Measurements from ENCODE around the gene CCL18. TPM values are rescaled to one million over a fixed set of nuclear protein-coding genes. Genes with fewer than 3 reads are reported as not detected.
"Not testable (repeated sequence)": the region's sequence is repeated elsewhere in the genome, so short reads cannot be mapped to it uniquely, and the experiment has no call there.

Gene CCL18
- total RNA-seq, 2 donors from 2014 or later = not detected

GRCh38 chr17:36074365-36074764, 10.3 kb downstream of the CCL18 start:
- Mint-ChIP-seq H3K27ac (no peak overlapping the region), H3K4me3 (no peak overlapping the region), H3K4me1 (no peaks in the 10 kb centered on the region), H3K36me3 (ENCODE audit: low read depth) (no peaks in the 10 kb centered on the region), H3K9me3 (no peaks in the 10 kb centered on the region), H3K27me3 (ENCODE audit: insufficient read depth) (peaks cover 3% of the 10 kb centered on the region)
- no peak for TF ChIP-seq CTCF (conservative IDR thresholded peaks at IDR 0.05)
- WGBS, 2 experiments (ENCODE audit: insufficient coverage in 1 of 2, insufficient read length in 1 of 2) = 94 to 100% methylated on average over 1 of the region's 1 CpG
- Histone ChIP-seq H3K9ac (ENCODE audit: extremely low read depth, low read length, poor library complexity, severe bottlenecking) (no peak overlapping the region), H3K27ac (ENCODE audit: low read depth, low read length) (no peak overlapping the region), H3K4me3 (ENCODE audit: low read length) (no peak overlapping the region), H3K36me3 (ENCODE audit: control insufficient read depth, insufficient read depth, low read length) (no peaks in the 10 kb centered on the region), H3K4me1 (ENCODE audit: control insufficient read depth, insufficient read depth, low read length) (no peaks in the 10 kb centered on the region), H3K9me3 (ENCODE audit: control insufficient read depth, low read length) (no peaks in the 10 kb centered on the region), H3K27me3 (ENCODE audit: control insufficient read depth, insufficient read depth, low read length, poor library complexity, severe bottlenecking) (peaks cover 6% of the 10 kb centered on the region)
- DNase-seq = no peak

GRCh38 chr17:36081681-36082471, 17.8 kb downstream of the CCL18 start:
- not testable (repeated sequence) for H3K4me3 ChIP-seq (ENCODE audit: low read length); H3K9me3 Mint-ChIP-seq; H3K27me3 Mint-ChIP-seq (ENCODE audit: insufficient read depth); H3K4me1 ChIP-seq (ENCODE audit: control insufficient read depth, insufficient read depth, low read length); H3K36me3 ChIP-seq (ENCODE audit: control insufficient read depth, insufficient read depth, low read length); H3K27ac ChIP-seq (ENCODE audit: low read depth, low read length); DNase-seq; H3K27me3 ChIP-seq (ENCODE audit: control insufficient read depth, insufficient read depth, low read length, poor library complexity, severe bottlenecking); H3K36me3 Mint-ChIP-seq (ENCODE audit: low read depth); H3K9ac ChIP-seq (ENCODE audit: extremely low read depth, low read length, poor library complexity, severe bottlenecking); H3K9me3 ChIP-seq (ENCODE audit: control insufficient read depth, low read length); H3K4me3 Mint-ChIP-seq; H3K4me1 Mint-ChIP-seq
- peak overlapping the region; percentile 52 for H3K27ac Mint-ChIP-seq
- WGBS, 2 experiments (ENCODE audit: insufficient coverage in 1 of 2, insufficient read length in 1 of 2) = 87% methylated on average over 4 of the region's 5 CpGs; no CpG with 5 or more reads in 1 of the 2 experiments

DNA sequence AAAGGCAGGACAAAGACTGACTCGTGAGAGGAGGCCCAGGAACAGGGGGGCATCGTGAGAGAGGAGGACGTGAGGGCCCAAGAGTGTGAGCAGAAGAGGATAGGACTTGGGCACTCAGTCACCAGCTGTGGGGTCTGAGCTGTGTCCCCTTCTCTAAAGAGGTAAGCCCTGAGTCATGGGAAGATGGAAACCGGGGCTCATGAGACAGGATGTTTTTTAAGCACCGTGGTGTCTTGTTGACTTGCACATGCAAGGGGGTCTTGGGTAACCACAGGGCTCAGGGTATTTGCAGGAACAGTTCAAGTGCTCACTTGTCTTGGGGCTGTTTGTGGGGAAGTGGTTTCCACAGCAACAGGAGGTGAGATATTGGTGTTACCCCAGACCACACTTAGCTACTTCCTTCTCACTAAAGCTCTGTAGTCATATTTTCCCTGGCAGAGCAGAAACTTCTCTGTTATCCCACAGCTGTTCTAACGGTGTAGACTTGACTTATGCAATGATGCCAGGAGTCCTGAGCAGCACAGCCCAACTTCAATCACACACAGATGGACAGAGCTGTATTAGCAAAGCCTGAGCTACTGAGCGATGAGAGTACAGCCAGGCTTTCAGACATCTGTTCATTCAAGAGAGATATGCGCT, 18.5 kb downstream of the CCL18 start:
- not testable (repeated sequence) for H3K36me3 Mint-ChIP-seq (ENCODE audit: low read depth); H3K27me3 ChIP-seq (ENCODE audit: control insufficient read depth, insufficient read depth, low read length, poor library complexity, severe bottlenecking); H3K4me1 Mint-ChIP-seq; H3K27ac ChIP-seq (ENCODE audit: low read depth, low read length); H3K9me3 ChIP-seq (ENCODE audit: control insufficient read depth, low read length); H3K4me1 ChIP-seq (ENCODE audit: control insufficient read depth, insufficient read depth, low read length); H3K9me3 Mint-ChIP-seq; DNase-seq; H3K27me3 Mint-ChIP-seq (ENCODE audit: insufficient read depth); H3K4me3 Mint-ChIP-seq; H3K4me3 ChIP-seq (ENCODE audit: low read length); H3K36me3 ChIP-seq (ENCODE audit: control insufficient read depth, insufficient read depth, low read length); H3K9ac ChIP-seq (ENCODE audit: extremely low read depth, low read length, poor library complexity, severe bottlenecking)
- peak overlapping the region; percentile 52 for H3K27ac Mint-ChIP-seq
- 87 to 100% methylated on average over 6 to 8 of the region's 8 CpGs for WGBS, 2 experiments (ENCODE audit: insufficient coverage in 1 of 2, insufficient read length in 1 of 2)

DNA sequence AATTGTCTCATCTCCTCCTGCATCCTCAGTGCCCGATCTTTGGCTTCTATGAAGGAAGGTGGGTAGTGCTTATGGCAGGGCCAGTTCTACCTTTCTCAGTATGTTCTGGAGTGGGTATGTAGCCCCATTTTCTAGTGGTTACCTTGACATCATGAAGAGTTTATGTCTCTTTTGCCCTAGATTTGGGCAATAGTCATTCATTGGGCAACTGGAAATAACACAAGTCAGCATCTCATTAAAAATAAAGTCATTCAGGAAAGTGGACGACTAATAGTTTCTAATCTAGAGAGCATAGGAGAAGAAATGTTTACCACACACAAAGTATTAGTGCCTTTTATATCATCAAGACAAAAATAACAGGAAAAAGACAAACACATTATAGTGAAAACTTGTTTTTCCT, 19.6 kb downstream of the CCL18 start:
- 80 to 94% methylated on average over 1 to 2 of the region's 2 CpGs for WGBS, 2 experiments (ENCODE audit: insufficient coverage in 1 of 2, insufficient read length in 1 of 2)
- H3K27ac Mint-ChIP-seq; H3K4me3 Mint-ChIP-seq; H3K27me3 Mint-ChIP-seq (ENCODE audit: insufficient read depth); H3K27ac ChIP-seq (ENCODE audit: low read depth, low read length); H3K9me3 Mint-ChIP-seq; H3K9ac ChIP-seq (ENCODE audit: extremely low read depth, low read length, poor library complexity, severe bottlenecking); H3K9me3 ChIP-seq (ENCODE audit: control insufficient read depth, low read length); H3K4me3 ChIP-seq (ENCODE audit: low read length); H3K36me3 ChIP-seq (ENCODE audit: control insufficient read depth, insufficient read depth, low read length); DNase-seq; H3K36me3 Mint-ChIP-seq (ENCODE audit: low read depth); H3K27me3 ChIP-seq (ENCODE audit: control insufficient read depth, insufficient read depth, low read length, poor library complexity, severe bottlenecking); H3K4me1 Mint-ChIP-seq; H3K4me1 ChIP-seq (ENCODE audit: control insufficient read depth, insufficient read depth, low read length): not testable (repeated sequence)

All from endodermal cell (in vitro differentiated cells).